Activated T-helper 9 cell treated with anti-CD3 and anti-CD28 coated beads, Interleukin-2, amount 50 U/mL, for 16 hours (primary cell): ENCODE results near the gene SORBS2.
A peak's percentile ranks its signal among the peaks of the same experiment; 100 is the strongest.

Experiments used
- DNase-seq: peaks from one replicate; pipeline ENCODE4 v3.0.0-alpha.2; 2020; ENCODE audit warnings: low read depth

The SORBS2 gene

GRCh38 chr4:185640811-185641675 is 171.0 kb downstream of the SORBS2 start:
- DNase-seq: no peak

- DNase-seq: no peak
These were observed 173.3 kb downstream of the SORBS2 start for GRCh38 chr4:185638548-185639301.

GRCh38 chr4:185638093-185638492 is 173.9 kb downstream of the SORBS2 start:
- no peak for DNase-seq

DNA sequence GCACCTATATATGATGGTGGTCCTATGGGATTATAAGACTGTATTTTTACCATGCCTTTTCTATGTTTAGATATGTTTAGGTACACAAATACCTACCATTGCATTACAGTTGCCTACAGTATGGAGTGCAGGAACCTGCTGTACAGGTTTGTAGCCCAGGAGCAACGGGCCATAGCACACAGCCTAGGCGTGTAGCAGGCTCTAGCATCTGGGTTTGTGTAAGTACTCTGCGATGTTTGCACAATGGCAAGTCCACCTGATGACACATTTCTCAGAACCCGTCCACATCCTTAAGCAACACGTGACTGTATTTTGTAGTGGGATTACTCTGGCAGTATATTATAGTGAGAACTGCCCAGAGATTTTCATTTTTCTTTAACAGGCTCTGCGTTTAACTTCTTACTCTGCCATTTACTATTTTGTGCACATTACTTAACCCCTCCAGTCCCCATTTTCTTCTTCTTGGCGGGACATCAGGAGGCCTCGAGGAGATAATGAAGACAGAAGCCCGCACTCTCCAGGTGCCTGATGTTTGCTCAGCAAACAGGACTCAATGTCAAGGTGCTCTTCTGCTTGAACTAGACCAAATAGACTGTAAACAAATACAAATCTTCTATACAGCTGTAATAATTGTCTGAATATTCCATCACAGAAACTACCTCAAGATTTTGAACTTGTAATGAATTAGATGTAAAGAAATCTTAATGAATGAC is 174.7 kb downstream of the SORBS2 start:
- no peak for DNase-seq

DNA sequence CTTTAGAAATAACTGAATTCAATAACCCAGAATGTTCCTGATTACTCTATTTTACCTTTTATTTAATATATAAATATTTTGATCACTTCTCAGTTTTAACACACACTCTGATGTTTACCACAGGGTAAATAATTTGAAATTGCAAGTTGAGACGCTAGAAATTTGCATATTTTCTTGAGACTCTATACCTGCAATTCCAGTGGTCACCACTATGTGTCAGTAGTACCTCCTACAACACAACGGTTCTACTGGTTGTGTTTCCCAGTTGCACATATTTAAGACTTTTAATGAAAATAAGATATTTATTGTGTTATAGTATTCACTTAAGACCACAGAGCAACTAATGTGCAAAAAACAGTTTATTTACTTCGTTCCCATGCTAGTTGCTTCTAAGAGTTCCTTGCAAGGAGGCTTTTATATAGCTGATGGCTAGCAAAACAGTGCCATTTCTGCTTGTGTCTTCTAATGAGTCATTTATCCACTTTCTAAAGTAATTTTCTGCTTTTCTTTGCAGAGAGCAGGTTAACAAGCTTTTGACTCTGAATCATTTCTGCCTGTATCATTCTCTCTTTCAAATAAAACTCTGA is 177.8 kb downstream of the SORBS2 start:
- no peak for DNase-seq

- DNase-seq: no peak
These were observed 185.2 kb downstream of the SORBS2 start for GRCh38 chr4:185626798-185627197.

- DNase-seq: no peak
These were observed 186.5 kb downstream of the SORBS2 start for GRCh38 chr4:185625503-185625902.

DNA sequence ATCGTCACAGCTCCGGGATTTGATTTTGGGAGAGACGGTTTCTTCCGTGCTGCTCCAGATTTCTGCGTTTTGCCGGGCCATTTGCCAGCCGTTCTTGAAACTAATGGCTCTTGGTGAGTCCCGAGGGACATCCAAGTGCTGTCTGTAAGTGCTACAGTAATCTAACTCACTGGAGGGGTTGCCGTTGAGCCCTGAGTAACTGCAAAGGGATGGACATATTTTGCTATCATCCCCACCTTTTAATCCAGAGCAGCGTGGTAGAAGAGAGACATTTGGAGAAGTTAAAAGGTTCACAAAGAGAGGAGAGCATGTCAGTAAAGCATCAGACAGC is 187.8 kb downstream of the SORBS2 start:
- DNase-seq: no peak

DNA sequence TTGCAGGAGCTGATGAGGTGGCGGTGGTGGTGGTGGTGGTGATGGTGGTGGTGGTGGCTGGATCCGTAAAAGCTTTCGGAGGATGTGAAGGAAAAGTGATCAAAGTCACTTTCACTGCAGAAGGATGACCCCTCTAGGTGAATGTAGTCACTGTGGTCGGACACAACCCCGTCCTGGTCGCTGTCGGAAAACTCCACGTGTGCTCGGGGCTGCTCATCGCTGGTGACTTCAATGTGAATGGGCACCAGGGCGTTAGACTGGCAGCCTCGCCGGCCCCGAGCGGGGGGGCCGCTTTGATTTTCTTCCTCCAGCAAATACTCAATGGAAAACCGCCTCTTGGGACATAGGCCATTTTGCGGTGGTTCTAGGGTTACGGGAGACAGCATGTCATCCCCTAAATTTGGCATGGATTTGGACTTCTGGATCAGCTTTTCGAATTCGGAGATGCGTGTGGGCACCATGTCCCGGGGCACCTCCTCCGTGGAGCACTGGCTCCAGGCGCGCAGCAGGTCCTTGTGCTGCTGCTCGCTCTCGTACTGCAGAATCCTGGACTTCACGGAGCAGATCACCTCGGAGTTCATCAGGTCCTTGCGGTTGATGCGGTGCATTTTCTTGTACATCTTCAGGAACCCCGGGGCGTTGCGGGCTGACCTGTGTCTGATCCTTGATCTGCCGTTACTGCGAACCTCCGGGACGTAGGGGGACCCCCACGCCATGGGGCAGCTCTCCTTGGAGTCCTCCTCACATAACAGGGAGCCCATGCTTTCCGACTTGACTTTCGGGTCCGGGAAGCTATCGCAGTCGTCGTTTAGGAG is 188.3 kb downstream of the SORBS2 start:
- DNase-seq: no peak

DNA sequence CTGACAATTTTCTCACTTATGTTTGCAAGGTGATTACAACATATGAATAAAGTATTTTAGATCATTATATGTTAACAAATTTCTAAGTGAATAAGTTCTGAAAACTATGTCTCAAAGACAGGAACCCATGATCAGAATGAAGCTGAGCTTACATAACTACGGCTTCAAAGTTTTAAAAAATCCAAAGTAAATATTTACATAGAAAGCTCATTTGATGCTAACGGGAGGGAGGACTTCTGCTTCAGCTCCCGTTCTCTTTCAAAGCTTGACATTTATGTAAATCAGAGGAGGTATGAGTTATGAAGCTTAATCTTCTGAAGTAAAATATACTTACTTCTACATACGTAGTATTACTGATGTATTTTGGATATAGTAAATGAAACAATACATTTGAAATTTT is 203.8 kb downstream of the SORBS2 start:
- no peak for DNase-seq

- no peak for DNase-seq
These were observed 209.6 kb downstream of the SORBS2 start for GRCh38 chr4:185602397-185602796.

- DNase-seq: no peak
These were observed 211.1 kb downstream of the SORBS2 start for GRCh38 chr4:185600801-185601434.

- DNase-seq: no peak
These were observed 212.3 kb downstream of the SORBS2 start for GRCh38 chr4:185599553-185600243.

- no peak for DNase-seq
These were observed 213.0 kb downstream of the SORBS2 start for GRCh38 chr4:185598846-185599552.

DNA sequence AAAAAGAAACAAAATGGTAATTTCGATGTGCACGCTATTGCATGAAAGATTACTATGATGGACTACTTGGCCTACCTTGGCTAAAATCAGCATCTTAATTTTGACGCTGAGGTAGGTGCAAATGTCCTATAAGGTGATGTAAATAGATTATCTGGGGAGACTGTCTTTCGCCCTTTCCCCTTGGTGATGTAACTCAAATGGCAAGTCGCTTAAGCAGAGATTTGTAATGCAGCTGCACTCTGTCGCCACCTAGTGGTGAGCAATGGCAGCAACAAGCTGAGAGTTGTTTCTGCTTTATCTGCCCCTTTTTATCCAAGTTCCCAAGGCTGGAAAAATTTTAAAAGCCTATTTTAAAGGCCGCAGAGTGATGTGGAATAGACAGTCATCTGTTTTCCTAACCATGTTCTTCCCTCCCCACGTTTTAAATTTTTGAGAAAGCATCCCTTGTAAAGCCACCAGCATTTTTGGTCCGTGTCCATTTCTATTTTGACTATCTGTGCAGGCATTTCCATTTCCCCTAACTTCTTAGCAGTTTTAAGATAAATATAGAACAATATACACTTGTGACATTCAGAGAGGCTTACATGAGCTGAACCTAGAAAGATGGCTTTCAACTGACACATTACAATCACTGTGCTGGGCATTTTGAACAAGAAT is 214.3 kb downstream of the SORBS2 start:
- DNase-seq: peak; percentile 41

GRCh38 chr4:185592845-185593488 is 219.0 kb downstream of the SORBS2 start:
- no peak for DNase-seq

DNA sequence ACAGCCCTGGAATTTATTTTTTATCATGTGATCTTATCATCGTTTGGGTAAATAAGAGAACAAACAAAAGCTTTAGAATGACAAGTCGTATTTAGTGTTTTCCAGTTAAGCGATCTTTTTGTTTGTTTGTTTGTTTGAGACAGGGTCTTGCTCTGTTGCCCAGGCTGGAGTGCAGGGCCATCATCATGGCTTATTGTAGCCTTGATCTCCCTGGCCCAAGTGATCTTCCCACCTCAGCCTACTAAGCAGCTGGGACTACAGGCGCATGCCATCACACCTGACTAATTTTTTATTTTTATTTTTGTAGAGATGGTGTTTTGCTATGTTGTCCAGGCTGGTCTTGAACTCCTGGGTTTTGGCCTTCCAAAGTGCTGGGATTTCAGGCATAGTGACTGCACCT is 219.6 kb downstream of the SORBS2 start:
- DNase-seq: no peak

GRCh38 chr4:185591679-185592141 is 220.3 kb downstream of the SORBS2 start:
- no peak for DNase-seq

- no peak for DNase-seq
These were observed 221.0 kb downstream of the SORBS2 start for GRCh38 chr4:185590982-185591381.
